GM19468 (cell line): Measurements from ENCODE around the gene IRF8.
A peak's percentile ranks its signal among the peaks of the same experiment; 100 is the strongest.
"Not testable (repeated sequence)": the region's sequence is repeated elsewhere in the genome, so short reads cannot be mapped to it uniquely, and the experiment has no call there.

Experiments used
- ATAC-seq: cut with Tn5 transposase; IDR thresholded peaks from one replicate; pipeline ENCODE4 v1.9.1; 2021; ENCODE audit warnings: mild to moderate bottlenecking, moderate library complexity, moderate number of reproducible peaks; ENCODE audit not compliant: unreplicated experiment; ENCODE audit errors: extremely low read depth

Gene IRF8

GRCh38 chr16:85891033-85891775, 7.8 kb upstream of the IRF8 start:
- no peak for ATAC-seq

DNA sequence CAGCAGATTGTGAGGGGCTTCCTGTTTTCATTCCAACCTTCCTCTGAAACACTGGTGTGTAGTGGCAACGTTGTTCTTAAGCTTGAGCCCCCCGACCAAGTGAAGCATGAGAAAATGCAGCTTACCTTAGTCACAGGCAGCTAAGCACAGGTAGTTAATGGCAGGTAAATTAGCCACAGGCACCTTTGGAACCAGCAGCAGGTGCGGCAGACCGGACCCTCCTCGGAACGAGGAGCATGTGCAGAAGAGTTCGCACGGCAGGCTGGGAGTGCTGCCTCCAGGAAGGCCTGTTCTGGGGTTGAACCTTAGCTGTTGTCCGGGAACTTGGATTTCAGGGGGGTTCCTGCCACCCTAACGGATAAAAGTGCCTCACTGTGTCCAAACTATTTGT, 7.2 kb upstream of the IRF8 start:
- ATAC-seq, result no peak

- ATAC-seq, result no peak
Observed at GRCh38 chr16:85892760-85893159, 6.2 kb upstream of the IRF8 start.

DNA sequence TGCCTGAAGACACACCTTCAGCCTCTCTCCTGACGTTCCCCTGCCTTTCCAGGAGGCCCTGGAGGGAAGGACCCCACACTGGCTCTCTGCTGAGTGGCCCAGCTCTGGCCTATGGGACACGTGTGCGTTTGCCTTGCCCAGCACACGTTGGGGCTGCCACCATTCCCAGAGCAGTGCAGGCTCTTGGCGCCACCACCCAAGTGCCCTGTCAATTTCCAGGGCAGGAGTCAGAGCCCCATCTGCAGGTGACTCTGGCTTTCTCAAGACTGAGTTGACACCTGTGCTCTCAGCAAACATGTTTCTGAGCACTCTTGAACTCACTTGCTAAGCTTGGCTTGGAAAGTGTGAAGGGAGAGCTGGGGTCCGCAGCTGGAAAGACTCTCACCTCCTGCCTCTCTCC, 4.7 kb upstream of the IRF8 start:
- ATAC-seq, result no peak

- no peak for ATAC-seq
Observed at GRCh38 chr16:85897382-85897781, 1.6 kb upstream of the IRF8 start.

DNA sequence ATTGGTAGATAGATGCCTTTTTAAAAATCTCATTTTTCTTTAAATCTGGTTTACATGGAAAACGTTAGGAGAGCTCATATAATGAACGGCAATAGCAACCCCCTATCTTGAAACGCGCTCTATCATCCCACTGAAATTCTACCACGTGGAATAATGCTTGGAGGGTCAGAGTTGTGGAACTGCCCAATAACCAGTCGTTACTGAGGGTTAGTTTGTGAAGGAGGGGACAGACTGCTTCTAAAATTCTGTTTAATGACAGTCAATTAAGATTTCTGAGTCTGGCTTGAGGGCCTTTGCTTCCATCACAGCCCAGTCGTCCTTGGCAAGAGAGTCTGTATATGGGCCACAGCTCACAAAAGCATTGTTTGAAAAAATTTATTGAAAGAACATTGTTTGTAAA, 482 bp downstream of the IRF8 start:
- ATAC-seq, result no peak

DNA sequence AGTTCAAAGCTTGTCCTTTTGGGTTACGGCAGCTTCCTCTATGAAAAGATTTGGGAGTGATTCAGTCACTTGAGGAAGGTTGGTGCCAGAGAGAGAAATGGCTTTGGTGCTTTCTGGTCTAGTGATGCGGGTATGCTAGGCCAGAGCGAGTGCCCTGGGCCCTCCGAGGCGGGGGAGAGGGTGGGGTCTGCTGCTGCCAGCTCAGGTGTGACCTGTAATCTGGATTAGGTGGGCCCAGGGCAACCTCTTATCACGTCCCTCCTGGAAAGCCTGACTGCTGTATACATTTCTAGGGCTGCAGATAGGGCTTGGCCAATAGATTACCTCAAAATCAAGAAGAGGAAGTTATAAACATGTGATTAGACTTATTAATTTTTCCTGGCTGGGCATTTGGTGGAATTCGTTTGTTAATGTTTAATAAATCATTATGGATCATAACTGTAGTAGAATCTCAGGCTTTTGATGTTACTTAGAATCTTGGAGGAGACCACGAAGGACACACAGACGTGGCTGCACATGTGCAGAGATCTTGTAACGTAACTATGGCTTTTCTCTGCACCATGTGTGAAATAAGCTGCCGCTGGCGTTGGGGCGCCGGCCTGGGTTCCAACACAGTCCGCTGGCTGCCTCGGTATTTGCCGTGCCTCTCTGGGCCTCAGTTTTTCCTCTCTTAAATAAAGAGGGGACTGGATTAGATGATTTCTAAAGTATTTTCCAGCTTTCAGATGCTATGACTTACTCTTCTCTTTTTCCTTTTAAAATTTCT, 1.2 kb downstream of the IRF8 start:
- ATAC-seq, result no peak

DNA sequence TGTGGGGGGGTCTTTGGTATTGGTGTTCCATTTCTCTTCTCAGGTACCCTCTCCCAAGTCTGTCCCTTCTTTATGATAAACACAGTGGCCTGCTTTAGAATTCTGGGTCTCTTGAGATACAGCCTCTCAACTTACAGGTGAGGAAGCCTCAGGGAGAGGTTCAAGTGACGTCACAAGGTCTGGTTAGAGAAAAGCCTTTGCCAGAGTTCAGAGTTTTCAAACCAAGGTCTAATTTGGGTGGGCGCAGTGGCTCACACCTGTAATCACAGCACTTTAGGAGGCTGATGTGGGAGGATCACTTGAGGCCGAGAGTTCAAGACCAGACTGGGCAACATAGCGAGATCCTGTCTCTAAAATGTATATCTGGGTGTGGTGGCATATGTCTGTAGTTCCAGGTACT, 2.1 kb downstream of the IRF8 start:
- ATAC-seq, result no peak

DNA sequence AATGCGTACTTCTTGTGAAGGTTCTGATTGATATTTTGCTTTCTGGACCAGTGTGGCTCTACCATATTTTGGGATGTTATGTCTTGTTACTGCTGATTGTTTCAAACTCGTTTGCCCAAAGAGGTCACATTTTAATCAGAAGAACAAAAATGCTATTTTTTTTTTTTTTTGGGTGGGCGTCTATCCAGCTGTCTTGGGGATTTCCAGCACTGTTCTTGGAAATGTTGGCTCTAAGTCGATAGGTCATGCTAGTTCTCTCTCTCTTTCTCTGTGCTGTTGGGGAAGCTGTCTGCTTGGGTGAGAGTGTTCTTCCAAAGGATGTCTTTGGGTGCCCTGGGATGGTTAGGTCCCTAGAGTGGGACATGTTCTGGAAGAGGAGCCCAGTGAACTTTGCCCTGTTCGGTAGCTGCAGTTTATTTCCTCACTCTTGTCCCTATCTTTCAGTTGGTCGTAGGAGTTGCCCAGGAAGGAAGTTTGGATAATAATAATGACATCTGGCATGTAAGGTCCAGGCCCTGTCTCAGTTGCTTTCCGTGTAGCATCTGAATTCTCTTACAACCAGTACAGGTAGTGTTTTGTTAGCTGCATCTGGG, 2.9 kb downstream of the IRF8 start:
- no peak for ATAC-seq

- ATAC-seq, result peak; percentile 24
Observed at GRCh38 chr16:85902366-85903155, 3.6 kb downstream of the IRF8 start.

DNA sequence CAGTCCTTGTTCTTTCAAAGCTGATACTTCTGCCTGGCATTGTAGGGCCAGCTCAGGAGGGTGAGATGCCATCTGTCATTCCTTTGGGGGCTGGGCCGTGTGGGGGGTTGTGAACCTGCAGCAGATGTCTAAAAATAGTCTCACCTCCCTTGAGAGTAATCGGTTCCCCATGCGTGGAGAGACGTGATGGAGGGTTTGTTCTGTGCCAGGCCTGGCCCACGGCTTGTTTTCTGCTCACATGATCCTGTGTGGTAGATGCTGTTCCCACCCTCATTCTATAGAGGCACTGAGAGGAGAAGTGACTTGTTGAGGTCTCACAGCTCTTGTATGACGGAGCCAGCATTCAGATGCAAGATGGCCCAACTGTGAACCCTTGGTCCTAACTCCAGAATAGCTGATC, 4.6 kb downstream of the IRF8 start:
- ATAC-seq, result peak; percentile 13

DNA sequence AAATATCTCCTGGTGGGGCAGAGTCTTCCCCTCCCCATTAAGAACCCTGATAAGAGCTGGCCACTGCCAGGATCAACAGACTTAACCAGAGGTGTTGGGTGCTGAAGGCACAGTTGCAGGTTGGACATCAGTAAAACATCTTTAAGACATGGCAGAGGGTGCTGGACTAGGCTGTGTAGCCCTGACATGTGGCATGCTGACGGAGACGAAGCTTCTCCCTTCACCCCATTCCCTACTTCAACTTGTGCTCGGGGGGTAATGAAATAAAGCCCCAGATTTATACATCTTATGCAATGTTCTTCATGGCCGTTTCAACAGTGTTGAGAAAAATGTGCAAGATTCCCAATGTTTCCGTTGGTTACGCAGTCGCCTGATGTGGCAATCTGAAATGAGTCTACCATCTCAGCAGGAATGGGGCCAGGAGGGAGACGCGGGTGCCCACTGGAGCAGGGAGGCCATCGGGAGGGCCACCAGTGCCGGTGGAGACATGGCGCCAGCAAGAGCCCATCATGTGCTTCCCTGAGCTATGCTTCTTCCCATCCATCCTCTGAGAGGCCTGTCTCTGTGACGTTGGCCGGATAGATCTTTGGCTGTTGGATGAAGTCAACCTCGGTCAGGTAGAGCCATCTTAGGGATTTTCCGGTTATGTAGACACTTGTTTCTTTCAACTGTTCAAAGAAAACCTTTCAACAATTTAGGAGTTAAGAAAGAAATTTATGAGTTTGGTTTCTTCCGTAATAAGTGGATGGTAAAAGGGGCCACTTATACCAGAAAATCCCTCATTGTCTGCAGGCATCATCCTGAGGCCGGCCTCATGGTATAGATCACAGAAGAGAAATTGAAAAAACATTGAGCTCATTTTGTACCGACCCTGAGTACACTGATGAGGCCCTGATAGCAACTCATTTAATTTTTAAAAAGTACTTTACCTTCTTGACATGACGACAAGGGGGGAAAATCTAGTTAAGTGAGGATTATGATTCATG, 6.4 kb downstream of the IRF8 start:
- no peak for ATAC-seq

GRCh38 chr16:85906349-85906748, 7.4 kb downstream of the IRF8 start:
- no peak for ATAC-seq

DNA sequence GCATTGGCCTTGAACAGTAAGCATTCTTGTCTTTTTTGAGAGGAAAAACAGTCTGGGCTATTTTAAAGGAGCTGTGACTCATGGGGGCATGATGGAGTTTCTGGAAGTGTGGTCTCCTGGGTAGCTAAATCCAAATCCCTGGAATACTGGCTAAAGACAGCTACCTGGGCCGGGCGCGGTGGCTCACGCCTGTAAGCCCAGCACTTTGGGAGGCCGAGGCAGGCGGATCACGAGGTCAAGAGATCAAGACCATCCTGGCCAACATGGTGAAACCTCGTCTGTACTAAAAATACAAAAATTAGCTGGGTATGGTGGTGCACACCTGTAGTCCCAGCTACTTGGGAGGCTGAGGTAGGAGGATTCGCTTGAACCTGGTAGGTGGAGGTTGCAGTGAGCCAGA, 8.3 kb downstream of the IRF8 start:
- not testable (repeated sequence) for ATAC-seq

- ATAC-seq, result no peak
Observed at GRCh38 chr16:85908444-85908843, 9.5 kb downstream of the IRF8 start.

- no peak for ATAC-seq
Observed at GRCh38 chr16:85908889-85909589, 10.1 kb downstream of the IRF8 start.

DNA sequence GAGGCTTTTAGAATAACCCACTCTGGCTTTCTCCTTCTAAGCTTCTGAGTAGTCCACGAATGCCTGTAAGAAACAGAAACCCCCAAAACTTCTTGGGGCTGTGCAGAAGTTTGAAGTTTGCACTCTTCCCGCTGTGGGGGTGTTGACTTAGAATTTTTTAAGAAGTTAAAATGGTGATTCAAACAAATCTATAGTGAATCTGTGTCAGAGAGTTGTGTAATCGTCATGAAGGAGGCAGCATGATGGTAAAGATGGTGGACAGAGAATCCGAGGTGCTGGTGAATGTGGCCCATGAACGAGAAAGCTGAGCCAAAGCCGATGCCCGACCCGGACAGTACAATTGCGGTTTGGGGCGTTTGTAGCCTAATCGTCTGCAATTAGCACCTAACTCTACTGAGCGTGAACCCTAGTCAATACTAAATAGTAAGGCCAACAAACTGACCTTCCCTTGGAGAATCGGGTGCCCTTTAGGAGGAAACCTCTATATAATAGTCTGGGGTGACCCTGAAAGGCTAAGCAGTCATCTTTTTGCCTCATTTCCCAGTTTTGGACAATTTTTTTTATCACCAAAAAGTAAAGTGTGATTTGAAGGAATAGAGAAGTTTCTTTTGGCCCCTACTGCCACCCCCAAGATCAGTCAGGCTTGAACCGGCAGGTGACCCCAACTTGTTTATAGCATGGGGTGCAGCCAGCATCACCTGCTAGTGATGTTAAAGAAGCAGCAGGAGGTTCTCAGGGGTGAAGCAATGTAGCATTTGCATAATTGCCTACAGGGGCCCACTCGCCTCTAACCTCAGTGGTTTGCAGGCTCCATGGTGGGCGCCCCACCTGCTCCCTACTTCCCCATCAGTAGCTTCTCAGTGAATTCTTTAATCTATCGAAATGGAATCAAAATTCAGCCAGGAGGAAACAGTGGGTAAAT, 11.2 kb downstream of the IRF8 start:
- ATAC-seq, result no peak

GRCh38 chr16:85910854-85911247, 11.9 kb downstream of the IRF8 start:
- ATAC-seq, result no peak
